ENCODE results near the gene PLSCR1.
"Not testable (repeated sequence)": the region's sequence is repeated elsewhere in the genome, so short reads cannot be mapped to it uniquely, and the experiment has no call there.

Gene PLSCR1

GRCh38 chr3:146513386-146514051, 30.9 kb downstream of the PLSCR1 start:
- no peak overlapping the region for H3K4me3 ChIP-seq (ENCODE audit: low read length)
- TF ChIP-seq ZNF274 (IDR thresholded peaks at IDR 0.05; ENCODE audit: low read depth, low read length): no peak

- no peak overlapping the region for H3K4me3 ChIP-seq (ENCODE audit: low read length)
- no peak for TF ChIP-seq ZNF274 (IDR thresholded peaks at IDR 0.05; ENCODE audit: low read depth, low read length)
These were observed 32.8 kb downstream of the PLSCR1 start for GRCh38 chr3:146511402-146512134.

GRCh38 chr3:146507331-146508120, 36.9 kb downstream of the PLSCR1 start:
- H3K4me3 ChIP-seq (ENCODE audit: low read length): no peak overlapping the region
- no peak for TF ChIP-seq ZNF274 (IDR thresholded peaks at IDR 0.05; ENCODE audit: low read depth, low read length)

GRCh38 chr3:146505516-146505915, 38.9 kb downstream of the PLSCR1 start:
- TF ChIP-seq ZNF274 (IDR thresholded peaks at IDR 0.05; ENCODE audit: low read depth, low read length): no peak
- no peak overlapping the region for H3K4me3 ChIP-seq (ENCODE audit: low read length)

DNA sequence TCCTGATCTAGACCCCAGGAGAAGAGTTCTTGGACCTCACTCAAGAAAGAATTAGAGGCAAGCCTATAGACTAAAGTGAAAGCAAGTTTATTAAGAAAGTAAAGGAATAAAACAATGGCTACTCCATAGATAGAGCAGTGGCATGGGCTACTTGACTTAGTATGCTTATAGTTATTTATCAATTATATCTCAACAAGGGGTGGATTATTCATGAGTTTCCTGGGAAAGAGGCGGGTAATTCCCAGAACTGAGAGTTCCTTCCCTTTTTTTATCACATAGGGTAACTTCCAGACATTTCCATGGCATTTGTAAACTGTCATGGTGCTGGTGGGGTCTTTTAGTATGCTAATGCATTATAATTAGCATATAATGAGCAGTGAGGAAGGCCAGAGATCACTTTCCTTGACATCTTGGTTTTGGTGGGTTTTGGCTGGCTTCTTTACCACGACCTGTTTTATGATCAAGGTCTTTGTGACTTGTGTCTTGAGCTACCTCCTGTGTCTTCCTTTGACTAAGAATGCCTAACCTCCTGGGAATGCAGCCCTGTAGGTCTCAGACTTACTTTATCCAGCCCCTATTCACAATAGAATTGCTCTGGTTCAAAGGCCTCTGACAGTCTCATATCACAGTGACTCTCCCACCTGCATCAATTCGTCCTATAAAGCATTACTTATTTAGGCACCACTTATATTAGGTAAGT, 39.8 kb downstream of the PLSCR1 start:
- TF ChIP-seq ZNF274 (IDR thresholded peaks at IDR 0.05; ENCODE audit: low read depth, low read length): no peak

DNA sequence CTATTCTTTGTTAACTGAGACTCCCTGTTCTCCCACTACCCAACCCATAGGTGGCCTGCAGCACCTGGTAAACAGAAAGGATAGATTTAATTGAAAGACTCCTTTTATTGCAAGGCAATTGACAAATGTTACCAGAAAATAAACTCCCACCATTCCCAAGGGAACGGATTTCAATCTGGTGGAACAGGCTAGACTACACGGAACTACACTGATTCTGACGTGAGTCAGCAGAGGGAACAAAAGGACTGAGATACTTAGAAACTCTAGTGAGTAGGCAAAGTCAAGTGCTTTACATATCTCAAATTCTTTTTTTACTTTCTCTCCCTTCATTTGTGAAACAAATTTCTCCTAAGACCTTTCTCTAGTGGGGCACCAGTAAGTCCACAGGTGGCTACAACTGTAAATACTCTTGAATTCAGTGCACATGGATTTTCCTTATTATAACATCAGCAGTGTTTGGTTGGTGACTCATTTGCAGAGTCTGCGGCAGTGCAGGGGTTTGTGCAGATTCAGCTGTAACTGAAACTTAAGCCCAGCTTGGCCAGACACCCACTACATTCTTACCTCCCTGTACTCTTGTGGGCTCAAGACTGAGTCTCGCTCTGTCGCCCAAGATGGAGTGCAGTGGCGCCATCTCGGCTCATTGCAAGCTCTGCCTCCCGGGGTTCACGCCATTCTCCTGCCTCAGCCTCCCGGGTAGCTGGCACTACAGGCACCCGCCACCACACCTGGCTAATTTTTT, 40.8 kb downstream of the PLSCR1 start:
- no peak for TF ChIP-seq ZNF274 (IDR thresholded peaks at IDR 0.05; ENCODE audit: low read depth, low read length)
- H3K4me3 ChIP-seq (ENCODE audit: low read length): no peak overlapping the region

More for the DNA sequence above, 39.8 kb downstream of the PLSCR1 start:
- no peak overlapping the region for H3K4me3 ChIP-seq (ENCODE audit: low read length)

- H3K4me3 ChIP-seq (ENCODE audit: low read length): no peak overlapping the region
- no peak for TF ChIP-seq ZNF274 (IDR thresholded peaks at IDR 0.05; ENCODE audit: low read depth, low read length)
These were observed 41.4 kb downstream of the PLSCR1 start for GRCh38 chr3:146502887-146503460.

GRCh38 chr3:146501752-146502151, 42.7 kb downstream of the PLSCR1 start:
- no peak for TF ChIP-seq ZNF274 (IDR thresholded peaks at IDR 0.05; ENCODE audit: low read depth, low read length)
- H3K4me3 ChIP-seq (ENCODE audit: low read length): no peak overlapping the region

GRCh38 chr3:146499701-146500100, 44.7 kb downstream of the PLSCR1 start:
- H3K4me3 ChIP-seq (ENCODE audit: low read length): no peak overlapping the region
- no peak for TF ChIP-seq ZNF274 (IDR thresholded peaks at IDR 0.05; ENCODE audit: low read depth, low read length)

DNA sequence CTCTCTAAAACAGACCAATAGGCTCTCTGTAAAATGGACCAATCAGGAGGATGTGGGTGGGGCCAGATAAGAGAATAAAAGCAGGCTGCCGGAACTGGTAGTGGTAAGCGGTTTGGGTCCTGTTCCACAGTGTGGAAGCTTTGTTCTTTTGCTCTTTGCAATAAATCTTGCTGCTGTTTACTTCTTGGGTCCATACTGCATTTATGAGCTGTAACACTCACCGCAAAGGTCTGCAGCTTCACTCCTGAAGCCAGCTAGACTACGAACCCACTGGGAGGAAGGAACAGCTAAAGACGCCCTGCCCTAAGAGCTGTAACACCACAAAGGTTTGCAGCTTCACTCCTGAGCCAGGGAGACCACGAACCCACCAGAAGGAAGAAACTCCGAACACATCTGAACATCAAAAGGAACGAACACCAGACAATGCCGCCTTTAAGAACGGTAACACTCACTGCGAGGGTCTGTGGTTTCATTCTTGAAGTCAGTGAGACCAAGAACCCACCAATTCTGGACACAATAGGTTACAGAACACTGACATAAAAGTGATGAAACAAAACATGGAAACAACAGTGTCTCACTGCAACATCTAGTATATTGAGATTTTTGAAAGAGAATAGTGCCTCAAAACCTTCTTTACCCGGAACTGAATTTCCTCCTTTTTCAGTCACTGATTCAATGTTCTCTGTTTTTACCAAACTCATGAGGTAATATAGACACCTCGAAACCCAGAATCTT, 46.2 kb downstream of the PLSCR1 start:
- no peak for TF ChIP-seq ZNF274 (IDR thresholded peaks at IDR 0.05; ENCODE audit: low read depth, low read length)

DNA sequence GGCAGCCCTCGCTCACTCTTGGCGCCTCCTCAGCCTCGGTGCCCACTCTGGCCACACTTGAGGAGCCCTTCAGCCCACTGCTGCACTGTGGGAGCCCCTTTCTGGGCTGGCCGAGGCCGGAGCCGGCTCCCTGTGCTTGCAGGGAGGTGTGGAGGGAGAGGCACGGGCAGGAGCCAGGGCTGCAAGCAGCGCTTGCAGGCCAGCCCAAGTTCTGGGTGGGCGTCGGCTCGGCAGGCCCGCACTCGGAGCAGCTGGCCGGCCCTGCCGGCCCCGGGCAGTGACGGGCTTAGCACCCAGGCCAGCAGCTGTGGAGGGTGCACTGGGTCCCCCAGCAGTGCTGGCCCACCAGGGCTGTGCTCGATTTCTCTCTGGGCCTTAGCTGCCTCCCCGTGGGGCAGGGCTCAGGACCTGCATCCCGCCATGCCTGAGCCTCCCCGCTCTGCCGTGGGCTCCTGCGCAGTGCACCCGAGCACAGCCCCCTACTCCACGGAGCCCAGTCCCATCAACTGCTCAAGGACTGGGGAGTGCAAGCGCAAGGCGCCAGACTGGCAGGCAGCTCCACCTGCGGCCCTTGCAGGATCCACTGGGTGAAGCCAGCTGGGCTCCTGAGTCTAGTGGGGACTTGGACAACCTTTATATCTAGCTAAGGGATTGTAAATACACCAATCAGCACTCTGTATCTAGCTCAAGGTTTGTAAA, 47.1 kb downstream of the PLSCR1 start:
- not testable (repeated sequence) for H3K4me3 ChIP-seq (ENCODE audit: low read length)

More for the DNA sequence above, 46.2 kb downstream of the PLSCR1 start:
- H3K4me3 ChIP-seq (ENCODE audit: low read length): no peak overlapping the region

DNA sequence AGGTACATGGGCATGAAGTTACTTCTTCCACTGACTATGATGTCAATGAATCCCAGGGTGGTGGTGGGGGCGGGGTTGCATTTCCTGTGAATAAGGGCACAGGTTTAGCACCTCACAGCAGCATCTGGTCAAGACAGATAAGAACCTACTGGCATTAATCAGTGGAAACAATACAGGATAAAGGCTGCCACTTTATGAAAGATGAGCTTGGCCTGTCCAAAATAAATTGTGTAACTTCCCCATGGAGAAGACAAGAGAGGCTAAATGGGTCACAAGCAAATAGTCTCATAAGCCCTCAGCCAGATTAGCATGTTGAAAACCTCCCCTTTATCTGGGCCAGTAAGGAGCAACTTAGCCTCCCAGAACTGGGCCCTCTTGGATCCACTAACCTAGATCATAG, 47.7 kb downstream of the PLSCR1 start:
- TF ChIP-seq ZNF274 (IDR thresholded peaks at IDR 0.05; ENCODE audit: low read depth, low read length): no peak
- H3K4me3 ChIP-seq (ENCODE audit: low read length): no peak overlapping the region

Measured in GM08714 (cell line).